HEK293 (cell line): ENCODE data around the gene AP3D1.
A peak's percentile ranks its signal among the peaks of the same experiment; 100 is the strongest.

Source experiments
- CTCF ChIA-PET: fragments of 350-600 bp; formaldehyde crosslinking; extraction: SDS; loops from one replicate; lab custom pipeline; 2021; ENCODE audit warnings: antibody characterized with exemption; lab: Yijun Ruan, JAX
- POLR2A ChIA-PET: fragments of 300-600 bp; formaldehyde crosslinking; extraction: SDS; loops from one replicate; lab custom pipeline; 2020; ENCODE audit warnings: antibody characterized with exemption, inconsistent platforms; lab: Yijun Ruan, JAX
- H3K27ac ChIP-seq: fragments of 200-500 bp; sonication (Bioruptor generic); 2 replicates; pipeline ENCODE4 v1.5.1; 2014; ENCODE audit warnings: low read depth, low read length, control low read depth, inconsistent platforms; ENCODE audit errors: extremely low read depth
- H3K36me3 ChIP-seq, 2 experiments: fragments of 200-500 bp in 1 of 2; sonication (Bioruptor generic) in 1 of 2; 1 replicate in 1 of 2; 2 replicates in 1 of 2; pipeline ENCODE4 v1.5.1; 2014 to 2017; ENCODE audit warnings: inconsistent platforms in 2 of 2, low read length in 2 of 2; ENCODE audit not compliant: control insufficient read depth in 2 of 2, insufficient read depth in 1 of 2
- H3K4me1 ChIP-seq: fragments of 200-500 bp; sonication (Bioruptor generic); 2 replicates; pipeline ENCODE4 v1.5.1; 2014; ENCODE audit warnings: mild to moderate bottlenecking, low read length, inconsistent platforms; ENCODE audit not compliant: control insufficient read depth, insufficient read depth
- H3K4me3 ChIP-seq: 2 replicates; pipeline ENCODE4 v1.5.1; 2011; ENCODE audit warnings: low read depth, mild to moderate bottlenecking, control low read depth, low read length, moderate library complexity
- H3K9me3 ChIP-seq: fragments of 200-500 bp; sonication (Bioruptor generic); 2 replicates; pipeline ENCODE4 v1.5.1; 2014; ENCODE audit warnings: low read depth, low read length, inconsistent platforms; ENCODE audit not compliant: control insufficient read depth, insufficient read depth
- GLIS1 ChIP-seq: fragments of 450-650 bp; formaldehyde crosslinking; IDR thresholded peaks from 2 replicates; pipeline ENCODE4 v1.5.1; 2016; ENCODE audit warnings: missing biosample characterization, missing genetic modification characterization
- GLIS2 ChIP-seq: fragments of 450-650 bp; formaldehyde crosslinking; IDR thresholded peaks from 2 replicates; pipeline ENCODE4 v1.5.1; 2016; ENCODE audit warnings: missing biosample characterization, missing genetic modification characterization
- MEIS1 ChIP-seq: sonication (generic); formaldehyde crosslinking; IDR thresholded peaks from 2 replicates; pipeline ENCODE4 v1.8.1; 2022; ENCODE audit warnings: missing genetic modification reagents, mild to moderate bottlenecking, borderline replicate concordance
- PRDM1 ChIP-seq: fragments of 450-650 bp; formaldehyde crosslinking; IDR thresholded peaks from 2 replicates; pipeline ENCODE4; 2016; ENCODE audit warnings: missing biosample characterization, missing genetic modification characterization
- SP2 ChIP-seq: fragments of 450-650 bp; formaldehyde crosslinking; IDR thresholded peaks from 2 replicates; pipeline ENCODE4 v1.5.1; 2016; ENCODE audit warnings: missing biosample characterization, missing genetic modification characterization
- ZBTB20 ChIP-seq: fragments of 450-650 bp; formaldehyde crosslinking; IDR thresholded peaks from 2 replicates; pipeline ENCODE4 v1.5.1; 2016; ENCODE audit warnings: missing biosample characterization, missing genetic modification characterization
- ZBTB48 ChIP-seq: fragments of 450-650 bp; formaldehyde crosslinking; IDR thresholded peaks from 2 replicates; pipeline ENCODE4 v1.5.1; 2016; ENCODE audit warnings: missing biosample characterization, missing genetic modification characterization
- ZNF184 ChIP-seq: fragments of 450-650 bp; IDR thresholded peaks from 2 replicates; pipeline ENCODE4 v1.5.1; 2018; ENCODE audit warnings: missing biosample characterization, mild to moderate bottlenecking, missing genetic modification characterization
- ZNF223 ChIP-seq: fragments of 450-650 bp; formaldehyde crosslinking; IDR thresholded peaks from 2 replicates; pipeline ENCODE4 v1.5.1; 2016; ENCODE audit warnings: missing biosample characterization, missing genetic modification characterization
- ZNF23 ChIP-seq: fragments of 450-650 bp; formaldehyde crosslinking; IDR thresholded peaks from 2 replicates; pipeline ENCODE4 v1.5.1; 2016; ENCODE audit warnings: missing biosample characterization, missing genetic modification characterization, borderline replicate concordance
- ZNF266 ChIP-seq: fragments of 450-650 bp; formaldehyde crosslinking; IDR thresholded peaks from 2 replicates; pipeline ENCODE4 v1.5.1; 2016; ENCODE audit warnings: missing biosample characterization, missing genetic modification characterization, low read depth
- ZNF324 ChIP-seq: fragments of 450-650 bp; formaldehyde crosslinking; IDR thresholded peaks from 2 replicates; pipeline ENCODE4 v1.5.1; 2016; ENCODE audit warnings: missing biosample characterization, missing genetic modification characterization
- ZNF423 ChIP-seq: fragments of 450-650 bp; formaldehyde crosslinking; IDR thresholded peaks from 2 replicates; pipeline ENCODE4 v1.5.1; 2016; ENCODE audit warnings: missing biosample characterization, missing genetic modification characterization
- ZNF530 ChIP-seq: fragments of 450-650 bp; formaldehyde crosslinking; IDR thresholded peaks from 2 replicates; pipeline ENCODE4 v1.5.1; 2016; ENCODE audit warnings: low read depth, missing biosample characterization, missing genetic modification characterization
- ZNF548 ChIP-seq: fragments of 450-650 bp; formaldehyde crosslinking; IDR thresholded peaks from 2 replicates; pipeline ENCODE4 v1.5.1; 2016; ENCODE audit warnings: missing biosample characterization, missing genetic modification characterization
- ZNF558 ChIP-seq: fragments of 450-650 bp; formaldehyde crosslinking; IDR thresholded peaks from 2 replicates; pipeline ENCODE4 v1.5.1; 2016; ENCODE audit warnings: missing biosample characterization, missing genetic modification characterization
- ZNF600 ChIP-seq: fragments of 450-650 bp; formaldehyde crosslinking; IDR thresholded peaks from 2 replicates; pipeline ENCODE4 v1.5.1; 2016; ENCODE audit warnings: missing biosample characterization, missing genetic modification characterization
- ZNF621 ChIP-seq: fragments of 450-650 bp; formaldehyde crosslinking; IDR thresholded peaks from 2 replicates; pipeline ENCODE4 v1.5.1; 2017; ENCODE audit warnings: missing biosample characterization, missing genetic modification characterization
- ZNF658 ChIP-seq: fragments of 450-650 bp; formaldehyde crosslinking; IDR thresholded peaks from 2 replicates; pipeline ENCODE4; 2016; ENCODE audit warnings: missing biosample characterization, missing genetic modification characterization
- ZNF664 ChIP-seq: fragments of 450-650 bp; formaldehyde crosslinking; IDR thresholded peaks from 2 replicates; pipeline ENCODE4 v1.5.1; 2016; ENCODE audit warnings: missing biosample characterization, missing genetic modification characterization
- ZSCAN23 ChIP-seq: fragments of 450-650 bp; formaldehyde crosslinking; IDR thresholded peaks from 2 replicates; pipeline ENCODE4 v1.5.1; 2016; ENCODE audit warnings: missing biosample characterization, missing genetic modification characterization
- TF ChIP-seq, protein P1 (sequence below): fragments of 450-650 bp; formaldehyde crosslinking; IDR thresholded peaks from 2 replicates; pipeline ENCODE4 v1.5.1; 2017; ENCODE audit warnings: missing biosample characterization, missing genetic modification characterization
- TF ChIP-seq, protein P2 (sequence below): IDR thresholded peaks from 2 replicates; pipeline ENCODE4 v1.6.1; 2011; ENCODE audit warnings: mild to moderate bottlenecking, low read depth, low read length, borderline replicate concordance
- TF ChIP-seq, protein P3 (sequence below): fragments of 450-650 bp; formaldehyde crosslinking; IDR thresholded peaks from 2 replicates; pipeline ENCODE4 v1.5.1; 2016; ENCODE audit warnings: missing biosample characterization, missing genetic modification characterization, borderline replicate concordance
- TF ChIP-seq, protein P4 (sequence below): fragments of 450-650 bp; formaldehyde crosslinking; IDR thresholded peaks from 2 replicates; pipeline ENCODE4 v1.5.1; 2017; ENCODE audit warnings: missing biosample characterization, missing genetic modification characterization
- TF ChIP-seq, protein P5 (sequence below): fragments of 450-650 bp; formaldehyde crosslinking; IDR thresholded peaks from 2 replicates; pipeline ENCODE4 v1.5.1; 2016; ENCODE audit warnings: missing biosample characterization, missing genetic modification characterization, low read depth
- TF ChIP-seq, protein P6 (sequence below): fragments of 450-650 bp; formaldehyde crosslinking; IDR thresholded peaks from 2 replicates; pipeline ENCODE4 v1.5.1; 2016; ENCODE audit warnings: missing biosample characterization, missing genetic modification characterization

Gene AP3D1

DNA sequence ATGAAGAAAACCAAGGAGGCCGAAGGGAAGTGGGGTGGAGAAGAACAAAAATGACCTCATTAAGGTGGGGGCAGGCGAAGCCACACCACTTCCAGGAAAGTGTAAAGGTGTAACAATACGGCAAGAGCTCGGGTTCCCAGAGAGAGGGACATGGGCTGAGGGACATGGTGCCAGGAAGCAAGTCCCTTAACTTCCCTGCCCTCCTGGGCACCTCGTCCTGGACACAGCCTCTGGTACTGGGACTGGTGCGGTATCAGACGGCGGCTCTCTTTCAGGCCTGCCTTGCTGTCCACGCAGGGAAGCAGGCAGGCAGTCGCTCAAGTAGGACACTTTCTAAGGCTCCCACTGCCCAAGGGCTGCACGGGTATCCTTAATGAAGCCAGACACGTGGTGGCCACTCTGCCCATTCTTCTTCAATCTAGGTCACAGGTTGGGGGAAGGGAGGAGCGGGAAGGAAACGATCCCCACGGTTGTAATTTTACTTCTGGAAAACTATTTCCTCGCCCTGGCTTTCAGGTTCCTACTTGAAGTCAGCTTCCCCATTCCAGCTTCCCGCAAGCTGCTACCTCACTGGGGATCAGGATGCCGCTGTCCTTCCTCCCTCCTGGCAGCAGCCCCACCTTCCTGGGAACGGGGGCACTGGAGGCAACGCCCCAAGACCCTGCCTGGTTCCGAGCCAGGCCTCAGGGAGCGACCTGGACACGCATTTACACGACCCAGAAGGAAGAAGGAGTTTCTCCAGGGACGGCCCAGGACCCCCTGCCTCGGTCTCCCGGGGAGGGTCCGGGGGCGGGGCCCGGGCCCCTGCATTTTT is 1.2 kb downstream of the AP3D1 start:
- Histone ChIP-seq H3K9me3 (no peaks in the 10 kb centered on the region), H3K36me3 (peaks cover 0 to 30% of the 10 kb centered on the region in 2 experiments; a peak in 2 of 3 replicates), H3K27ac (peak overlapping the region; percentile 91), H3K4me1 (peaks cover 6% of the 10 kb centered on the region), H3K4me3 (peak overlapping the region; percentile 79)
- ChIA-PET CTCF (interaction anchor here (1.0 to 2.3 kb wide), 5 partner anchors 11 to 220 kb away, joined by 3 to 8 read pairs (median 3); no protein-coding TSS in a partner anchor), POLR2A (no interaction called here)
- TF ChIP-seq, protein P1, sequence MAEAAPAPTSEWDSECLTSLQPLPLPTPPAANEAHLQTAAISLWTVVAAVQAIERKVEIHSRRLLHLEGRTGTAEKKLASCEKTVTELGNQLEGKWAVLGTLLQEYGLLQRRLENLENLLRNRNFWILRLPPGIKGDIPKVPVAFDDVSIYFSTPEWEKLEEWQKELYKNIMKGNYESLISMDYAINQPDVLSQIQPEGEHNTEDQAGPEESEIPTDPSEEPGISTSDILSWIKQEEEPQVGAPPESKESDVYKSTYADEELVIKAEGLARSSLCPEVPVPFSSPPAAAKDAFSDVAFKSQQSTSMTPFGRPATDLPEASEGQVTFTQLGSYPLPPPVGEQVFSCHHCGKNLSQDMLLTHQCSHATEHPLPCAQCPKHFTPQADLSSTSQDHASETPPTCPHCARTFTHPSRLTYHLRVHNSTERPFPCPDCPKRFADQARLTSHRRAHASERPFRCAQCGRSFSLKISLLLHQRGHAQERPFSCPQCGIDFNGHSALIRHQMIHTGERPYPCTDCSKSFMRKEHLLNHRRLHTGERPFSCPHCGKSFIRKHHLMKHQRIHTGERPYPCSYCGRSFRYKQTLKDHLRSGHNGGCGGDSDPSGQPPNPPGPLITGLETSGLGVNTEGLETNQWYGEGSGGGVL: no peak
- TF ChIP-seq ZNF223 (tag by site-specific recombination): no peak
- TF ChIP-seq, protein P2, sequence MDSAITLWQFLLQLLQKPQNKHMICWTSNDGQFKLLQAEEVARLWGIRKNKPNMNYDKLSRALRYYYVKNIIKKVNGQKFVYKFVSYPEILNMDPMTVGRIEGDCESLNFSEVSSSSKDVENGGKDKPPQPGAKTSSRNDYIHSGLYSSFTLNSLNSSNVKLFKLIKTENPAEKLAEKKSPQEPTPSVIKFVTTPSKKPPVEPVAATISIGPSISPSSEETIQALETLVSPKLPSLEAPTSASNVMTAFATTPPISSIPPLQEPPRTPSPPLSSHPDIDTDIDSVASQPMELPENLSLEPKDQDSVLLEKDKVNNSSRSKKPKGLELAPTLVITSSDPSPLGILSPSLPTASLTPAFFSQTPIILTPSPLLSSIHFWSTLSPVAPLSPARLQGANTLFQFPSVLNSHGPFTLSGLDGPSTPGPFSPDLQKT: no peak
- TF ChIP-seq ZNF324: no peak
- peak; percentile 86 for TF ChIP-seq ZBTB20
- TF ChIP-seq, protein P3, sequence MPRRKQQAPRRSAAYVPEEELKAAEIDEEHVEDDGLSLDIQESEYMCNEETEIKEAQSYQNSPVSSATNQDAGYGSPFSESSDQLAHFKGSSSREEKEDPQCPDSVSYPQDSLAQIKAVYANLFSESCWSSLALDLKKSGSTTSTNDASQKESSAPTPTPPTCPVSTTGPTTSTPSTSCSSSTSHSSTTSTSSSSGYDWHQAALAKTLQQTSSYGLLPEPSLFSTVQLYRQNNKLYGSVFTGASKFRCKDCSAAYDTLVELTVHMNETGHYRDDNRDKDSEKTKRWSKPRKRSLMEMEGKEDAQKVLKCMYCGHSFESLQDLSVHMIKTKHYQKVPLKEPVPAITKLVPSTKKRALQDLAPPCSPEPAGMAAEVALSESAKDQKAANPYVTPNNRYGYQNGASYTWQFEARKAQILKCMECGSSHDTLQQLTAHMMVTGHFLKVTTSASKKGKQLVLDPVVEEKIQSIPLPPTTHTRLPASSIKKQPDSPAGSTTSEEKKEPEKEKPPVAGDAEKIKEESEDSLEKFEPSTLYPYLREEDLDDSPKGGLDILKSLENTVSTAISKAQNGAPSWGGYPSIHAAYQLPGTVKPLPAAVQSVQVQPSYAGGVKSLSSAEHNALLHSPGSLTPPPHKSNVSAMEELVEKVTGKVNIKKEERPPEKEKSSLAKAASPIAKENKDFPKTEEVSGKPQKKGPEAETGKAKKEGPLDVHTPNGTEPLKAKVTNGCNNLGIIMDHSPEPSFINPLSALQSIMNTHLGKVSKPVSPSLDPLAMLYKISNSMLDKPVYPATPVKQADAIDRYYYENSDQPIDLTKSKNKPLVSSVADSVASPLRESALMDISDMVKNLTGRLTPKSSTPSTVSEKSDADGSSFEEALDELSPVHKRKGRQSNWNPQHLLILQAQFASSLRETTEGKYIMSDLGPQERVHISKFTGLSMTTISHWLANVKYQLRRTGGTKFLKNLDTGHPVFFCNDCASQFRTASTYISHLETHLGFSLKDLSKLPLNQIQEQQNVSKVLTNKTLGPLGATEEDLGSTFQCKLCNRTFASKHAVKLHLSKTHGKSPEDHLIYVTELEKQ (tag by site-specific recombination): no peak
- TF ChIP-seq GLIS2 (tag by site-specific recombination): peak; percentile 57
- TF ChIP-seq, protein P4, sequence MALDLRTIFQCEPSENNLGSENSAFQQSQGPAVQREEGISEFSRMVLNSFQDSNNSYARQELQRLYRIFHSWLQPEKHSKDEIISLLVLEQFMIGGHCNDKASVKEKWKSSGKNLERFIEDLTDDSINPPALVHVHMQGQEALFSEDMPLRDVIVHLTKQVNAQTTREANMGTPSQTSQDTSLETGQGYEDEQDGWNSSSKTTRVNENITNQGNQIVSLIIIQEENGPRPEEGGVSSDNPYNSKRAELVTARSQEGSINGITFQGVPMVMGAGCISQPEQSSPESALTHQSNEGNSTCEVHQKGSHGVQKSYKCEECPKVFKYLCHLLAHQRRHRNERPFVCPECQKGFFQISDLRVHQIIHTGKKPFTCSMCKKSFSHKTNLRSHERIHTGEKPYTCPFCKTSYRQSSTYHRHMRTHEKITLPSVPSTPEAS: no peak
- TF ChIP-seq ZBTB48 (tag by site-specific recombination): 0 out of 2 replicates have a peak, but pooled peaks have one; percentile 27
- TF ChIP-seq, protein P5, sequence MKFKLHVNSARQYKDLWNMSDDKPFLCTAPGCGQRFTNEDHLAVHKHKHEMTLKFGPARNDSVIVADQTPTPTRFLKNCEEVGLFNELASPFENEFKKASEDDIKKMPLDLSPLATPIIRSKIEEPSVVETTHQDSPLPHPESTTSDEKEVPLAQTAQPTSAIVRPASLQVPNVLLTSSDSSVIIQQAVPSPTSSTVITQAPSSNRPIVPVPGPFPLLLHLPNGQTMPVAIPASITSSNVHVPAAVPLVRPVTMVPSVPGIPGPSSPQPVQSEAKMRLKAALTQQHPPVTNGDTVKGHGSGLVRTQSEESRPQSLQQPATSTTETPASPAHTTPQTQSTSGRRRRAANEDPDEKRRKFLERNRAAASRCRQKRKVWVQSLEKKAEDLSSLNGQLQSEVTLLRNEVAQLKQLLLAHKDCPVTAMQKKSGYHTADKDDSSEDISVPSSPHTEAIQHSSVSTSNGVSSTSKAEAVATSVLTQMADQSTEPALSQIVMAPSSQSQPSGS: peak; percentile 63; the same call in 1 of the 2 replicates
- TF ChIP-seq, protein P6, sequence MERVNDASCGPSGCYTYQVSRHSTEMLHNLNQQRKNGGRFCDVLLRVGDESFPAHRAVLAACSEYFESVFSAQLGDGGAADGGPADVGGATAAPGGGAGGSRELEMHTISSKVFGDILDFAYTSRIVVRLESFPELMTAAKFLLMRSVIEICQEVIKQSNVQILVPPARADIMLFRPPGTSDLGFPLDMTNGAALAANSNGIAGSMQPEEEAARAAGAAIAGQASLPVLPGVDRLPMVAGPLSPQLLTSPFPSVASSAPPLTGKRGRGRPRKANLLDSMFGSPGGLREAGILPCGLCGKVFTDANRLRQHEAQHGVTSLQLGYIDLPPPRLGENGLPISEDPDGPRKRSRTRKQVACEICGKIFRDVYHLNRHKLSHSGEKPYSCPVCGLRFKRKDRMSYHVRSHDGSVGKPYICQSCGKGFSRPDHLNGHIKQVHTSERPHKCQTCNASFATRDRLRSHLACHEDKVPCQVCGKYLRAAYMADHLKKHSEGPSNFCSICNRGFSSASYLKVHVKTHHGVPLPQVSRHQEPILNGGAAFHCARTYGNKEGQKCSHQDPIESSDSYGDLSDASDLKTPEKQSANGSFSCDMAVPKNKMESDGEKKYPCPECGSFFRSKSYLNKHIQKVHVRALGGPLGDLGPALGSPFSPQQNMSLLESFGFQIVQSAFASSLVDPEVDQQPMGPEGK (tag by site-specific recombination): peak; percentile 32; the same call in 1 of the 2 replicates
- TF ChIP-seq GLIS1 (tag by site-specific recombination): peak; percentile 71
- no peak for TF ChIP-seq ZNF548 (tag by site-specific recombination)
- TF ChIP-seq ZNF558 (tag by site-specific recombination): no peak
- peak; percentile 9; the same call in 1 of the 2 replicates for TF ChIP-seq PRDM1 (tag by site-specific recombination)
- no peak for TF ChIP-seq ZNF621
- TF ChIP-seq ZNF266: no peak
- no peak for TF ChIP-seq ZNF530
- TF ChIP-seq MEIS1: no peak
- TF ChIP-seq SP2 (tag by site-specific recombination): peak; percentile 27
- TF ChIP-seq ZNF658 (tag by site-specific recombination): no peak
- no peak for TF ChIP-seq ZSCAN23 (tag by site-specific recombination)
- TF ChIP-seq ZNF600 (tag by site-specific recombination): no peak
- no peak for TF ChIP-seq ZNF664 (tag by site-specific recombination)
- no peak for TF ChIP-seq ZNF423 (tag by site-specific recombination)
- TF ChIP-seq ZNF184: no peak
- TF ChIP-seq ZNF23 (tag by site-specific recombination): no peak
